Caco-2 (cell line): ENCODE data around the gene CCDC197. TPM values are rescaled to one million over a fixed set of nuclear protein-coding genes. Genes with fewer than 3 reads are reported as not detected.

Source experiments
- BruUV-seq: library from RNA; stranded (reverse); fragments of 400-500 nt; replicated peaks from 2 replicates; lab custom pipeline; 2021; lab: Mats Ljungman, UMichigan
- CTCF ChIA-PET: fragments of 300-600 bp; sonication (Branson Sonifier 250); formaldehyde crosslinking; loops from one replicate; lab custom pipeline; 2022; ENCODE audit warnings: antibody characterized with exemption; lab: Charles Lee
- POLR2A ChIA-PET: fragments of 300-600 bp; sonication (Branson Sonifier 250); formaldehyde crosslinking; loops from one replicate; lab custom pipeline; 2022; ENCODE audit warnings: antibody characterized with exemption; lab: Charles Lee
- DNase-seq, 2 experiments: peaks; one replicate each; pipeline versions ENCODE4 v3.0.0 to v3.0.0-alpha.2; 2020 to 2022
- H3K27me3 ChIP-seq: replicated peaks from 2 replicates; pipeline ENCODE4 v1.6.0; 2011; ENCODE audit warnings: low read length; ENCODE audit not compliant: control insufficient read depth, insufficient read depth
- H3K36me3 ChIP-seq: 2 replicates; pipeline ENCODE4 v1.5.1; 2011; ENCODE audit warnings: low read length; ENCODE audit not compliant: control insufficient read depth, insufficient read depth
- H3K4me1 ChIP-seq: fragments of 250-450 bp; sonication (Bioruptor Pico); 2 replicates; pipeline ENCODE4 v1.5.1; 2020; ENCODE audit warnings: mild to moderate bottlenecking
- H3K4me3 ChIP-seq: 2 replicates; pipeline ENCODE4 v1.5.1; 2011; ENCODE audit warnings: low read depth, mild to moderate bottlenecking, control low read depth, low read length
- H3K9me3 ChIP-seq: fragments of 250-450 bp; sonication (Bioruptor Pico); 2 replicates; pipeline ENCODE4 v1.5.1; 2020; ENCODE audit warnings: mild to moderate bottlenecking, moderate library complexity
- H3K27ac Mint-ChIP-seq: one replicate; pipeline ENCODE4 v1.8.0; 2022; ENCODE audit warnings: mixed read lengths; ENCODE audit not compliant: unreplicated experiment
- H3K27me3 Mint-ChIP-seq: one replicate; pipeline ENCODE4 v1.8.0; 2022; ENCODE audit warnings: mixed read lengths; ENCODE audit not compliant: insufficient read depth, unreplicated experiment
- H3K36me3 Mint-ChIP-seq: one replicate; pipeline ENCODE4 v1.8.0; 2022; ENCODE audit warnings: mild to moderate bottlenecking, mixed read lengths; ENCODE audit not compliant: insufficient read depth, unreplicated experiment
- H3K4me1 Mint-ChIP-seq: one replicate; pipeline ENCODE4 v1.8.0; 2022; ENCODE audit warnings: low read depth, mixed read lengths; ENCODE audit not compliant: unreplicated experiment
- H3K4me3 Mint-ChIP-seq: one replicate; pipeline ENCODE4 v1.8.0; 2022; ENCODE audit warnings: mild to moderate bottlenecking, moderate library complexity, mixed read lengths; ENCODE audit not compliant: unreplicated experiment
- H3K9me3 Mint-ChIP-seq: one replicate; pipeline ENCODE4 v1.8.0; 2022; ENCODE audit warnings: mixed read lengths; ENCODE audit not compliant: unreplicated experiment
- CTCF ChIP-seq, 2 experiments: fragments of 200-600 bp in 1 of 2; IDR thresholded peaks; 1 replicate in 1 of 2; 2 replicates in 1 of 2; pipeline versions ENCODE4 v1.5.1 to v1.8.0; 2011 to 2022; ENCODE audit warnings: antibody characterized with exemption in 1 of 2, control low read depth in 1 of 2, inconsistent platforms in 1 of 2, low read depth in 1 of 2, low read length in 1 of 2, mild to moderate bottlenecking in 1 of 2, moderate library complexity in 1 of 2; ENCODE audit not compliant: insufficient read depth in 1 of 2, severe bottlenecking in 1 of 2, unreplicated experiment in 1 of 2
- intact Hi-C: fragments of 100-400 bp; cut with micrococcal nuclease; formaldehyde crosslinking; loops from one replicate; pipeline ENCODE4 v1.10.0; 2022; ENCODE audit not compliant: unreplicated experiment
- total RNA-seq: library from RNA; stranded (reverse); gene quantifications from 2 replicates; pipeline ENCODE4 v1.2.3, GENCODE V29; 2022

CCDC197 gene
- total RNA-seq, 1 experiment from 2014 or later = not detected

GRCh38 chr14:93980456-93981201 is 16.5 kb upstream of the CCDC197 start:
- BruUV-seq = no TSS peak
- Mint-ChIP-seq H3K36me3 (no peaks in the 10 kb centered on the region), H3K4me1 (no peaks in the 10 kb centered on the region), H3K27me3 (no peaks in the 10 kb centered on the region), H3K27ac (no peak overlapping the region), H3K4me3 (no peak overlapping the region), H3K9me3 (no peaks in the 10 kb centered on the region)
- no peak for DNase-seq
- no peaks in the 10 kb centered on the region for H3K9me3 ChIP-seq
- CTCF ChIA-PET = no interaction called here
- POLR2A ChIA-PET = no interaction called here
- H3K27me3 ChIP-seq = no peaks in the 10 kb centered on the region
- intact Hi-C loops = no loop called here
- no peaks in the 10 kb centered on the region for H3K36me3 ChIP-seq
- TF ChIP-seq CTCF (IDR thresholded peaks at IDR 0.05; ENCODE audit: insufficient read depth in 1 of 2, low read depth in 1 of 2, low read length in 1 of 2, severe bottlenecking in 1 of 2, unreplicated experiment in 1 of 2) = no peak
- peaks cover 9% of the 10 kb centered on the region for H3K4me1 ChIP-seq
- H3K4me3 ChIP-seq = no peak overlapping the region

GRCh38 chr14:93981316-93982229 is 15.5 kb upstream of the CCDC197 start:
- Mint-ChIP-seq H3K27me3 (no peaks in the 10 kb centered on the region), H3K27ac (no peak overlapping the region), H3K9me3 (no peaks in the 10 kb centered on the region), H3K4me3 (no peak overlapping the region), H3K36me3 (no peaks in the 10 kb centered on the region), H3K4me1 (no peaks in the 10 kb centered on the region)
- intact Hi-C loops = no loop called here
- Histone ChIP-seq H3K9me3 (no peaks in the 10 kb centered on the region), H3K4me1 (peaks cover 9% of the 10 kb centered on the region), H3K4me3 (no peak overlapping the region), H3K27me3 (no peaks in the 10 kb centered on the region), H3K36me3 (no peaks in the 10 kb centered on the region)
- no peak for DNase-seq
- ChIA-PET POLR2A (no interaction called here), CTCF (no interaction called here)
- BruUV-seq = no TSS peak
- no peak for TF ChIP-seq CTCF (IDR thresholded peaks at IDR 0.05; ENCODE audit: insufficient read depth in 1 of 2, low read depth in 1 of 2, low read length in 1 of 2, severe bottlenecking in 1 of 2, unreplicated experiment in 1 of 2)

GRCh38 chr14:93982230-93983007 is 14.7 kb upstream of the CCDC197 start:
- H3K27me3 Mint-ChIP-seq = no peaks in the 10 kb centered on the region
- ChIA-PET POLR2A (no interaction called here), CTCF (interaction anchor here (1.5 kb wide), 1 partner anchor 18 kb away, joined by 3 read pairs; no protein-coding TSS in a partner anchor)
- intact Hi-C loops = no loop called here
- H3K4me1 ChIP-seq = peaks cover 9% of the 10 kb centered on the region
- H3K36me3 Mint-ChIP-seq = no peaks in the 10 kb centered on the region
- H3K27ac Mint-ChIP-seq = no peak overlapping the region
- H3K27me3 ChIP-seq = no peaks in the 10 kb centered on the region
- H3K9me3 ChIP-seq = no peaks in the 10 kb centered on the region
- no peak overlapping the region for H3K4me3 Mint-ChIP-seq
- no peaks in the 10 kb centered on the region for H3K9me3 Mint-ChIP-seq
- H3K4me3 ChIP-seq = no peak overlapping the region
- TF ChIP-seq CTCF (IDR thresholded peaks at IDR 0.05; ENCODE audit: insufficient read depth in 1 of 2, low read depth in 1 of 2, low read length in 1 of 2, severe bottlenecking in 1 of 2, unreplicated experiment in 1 of 2) = no peak
- no TSS peak for BruUV-seq
- H3K4me1 Mint-ChIP-seq = no peaks in the 10 kb centered on the region
- no peak for DNase-seq
- H3K36me3 ChIP-seq = no peaks in the 10 kb centered on the region
